ENCODE measurements around the gene SYN1.

Gene SYN1

GRCh38 chrX:47561659-47562151 is 58.0 kb downstream of the SYN1 start:
- Histone ChIP-seq H3K4me1 (ENCODE audit: control insufficient read depth, insufficient read depth, low read length, poor library complexity, severe bottlenecking) (no peaks in the 10 kb centered on the region), H3K4me3 (ENCODE audit: extremely low read depth, insufficient read depth, low read length, poor library complexity, severe bottlenecking) (peak overlapping the region; percentile 51), H3K36me3 (ENCODE audit: control insufficient read depth, insufficient read depth, low read length) (peaks cover 29% of the 10 kb centered on the region), H3K27ac (ENCODE audit: low read depth, low read length, severe bottlenecking) (peak overlapping the region; percentile 16), H3K9me3 (ENCODE audit: control insufficient read depth, low read length) (no peaks in the 10 kb centered on the region)
- 6% methylated on average over 6 of the region's 9 CpGs; no CpG with 5 or more reads in 1 of the 2 experiments for WGBS, 2 experiments (ENCODE audit: insufficient coverage in 2 of 2)

GRCh38 chrX:47560934-47561658 is 58.6 kb downstream of the SYN1 start, which contains the start of gene ARAF:
Gene ARAF (plus strand): TSS chrX:47561205. CDS start chrX:47562968, 1,763 bp downstream.
- H3K4me1 ChIP-seq (ENCODE audit: control insufficient read depth, insufficient read depth, low read length, poor library complexity, severe bottlenecking), result no peaks in the 10 kb centered on the region
- no peaks in the 10 kb centered on the region for H3K9me3 ChIP-seq (ENCODE audit: control insufficient read depth, low read length)
- peak within 1 kb of the TSS; percentile 51 for H3K4me3 ChIP-seq (ENCODE audit: extremely low read depth, insufficient read depth, low read length, poor library complexity, severe bottlenecking)
- H3K27ac ChIP-seq (ENCODE audit: low read depth, low read length, severe bottlenecking), result peak within 1 kb of the TSS; percentile 93
- 0 to 1% methylated on average over 18 to 21 of the region's 59 CpGs for WGBS, 2 experiments (ENCODE audit: insufficient coverage in 2 of 2)
- peaks cover 24% of the 10 kb centered on the region for H3K36me3 ChIP-seq (ENCODE audit: control insufficient read depth, insufficient read depth, low read length)

DNA sequence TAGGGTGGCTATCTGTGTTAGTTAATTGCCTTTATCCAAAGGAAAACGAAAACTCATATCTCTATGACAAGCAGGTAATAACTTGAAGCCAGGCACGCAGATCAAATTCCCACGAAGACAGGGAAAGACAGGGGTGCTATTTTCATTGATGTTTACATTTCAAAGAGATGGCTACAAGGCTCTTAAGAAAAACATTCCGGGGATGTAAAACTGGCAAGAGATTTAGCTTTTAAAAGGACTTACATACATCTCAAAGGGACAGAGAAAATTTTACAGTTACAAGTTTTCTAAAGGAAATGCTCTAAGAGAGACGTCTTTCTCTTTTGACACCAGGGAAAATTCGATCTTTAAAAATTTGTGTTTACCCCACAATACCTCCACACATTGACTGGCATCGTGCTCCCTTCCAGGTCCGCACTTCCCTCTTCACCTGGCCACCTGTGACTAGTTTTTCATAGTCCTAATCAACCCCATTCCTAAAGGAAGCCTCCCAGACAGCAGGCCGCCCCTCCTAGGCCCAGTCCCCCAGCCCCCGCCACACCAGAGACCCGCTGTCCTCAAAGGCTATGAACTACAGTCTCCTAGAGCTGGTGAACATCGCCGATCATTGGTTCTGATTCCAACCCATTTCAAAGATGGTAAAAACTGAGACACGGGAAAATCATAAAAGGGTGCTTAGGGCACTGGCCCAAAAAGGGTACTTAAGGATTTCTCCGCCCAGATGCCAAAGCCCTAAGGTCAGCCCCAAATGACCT is 59.3 kb downstream of the SYN1 start:
- WGBS, 2 experiments (ENCODE audit: insufficient coverage in 2 of 2), result 10% methylated on average over 4 of the region's 15 CpGs; no CpG with 5 or more reads in 1 of the 2 experiments
- Histone ChIP-seq H3K36me3 (ENCODE audit: control insufficient read depth, insufficient read depth, low read length) (peaks cover 23% of the 10 kb centered on the region), H3K27ac (ENCODE audit: low read depth, low read length, severe bottlenecking) (peak overlapping the region; percentile 62), H3K9me3 (ENCODE audit: control insufficient read depth, low read length) (no peaks in the 10 kb centered on the region), H3K4me3 (ENCODE audit: extremely low read depth, insufficient read depth, low read length, poor library complexity, severe bottlenecking) (peak overlapping the region; percentile 51), H3K4me1 (ENCODE audit: control insufficient read depth, insufficient read depth, low read length, poor library complexity, severe bottlenecking) (no peaks in the 10 kb centered on the region)

- H3K36me3 ChIP-seq (ENCODE audit: control insufficient read depth, insufficient read depth, low read length), result peaks cover 6% of the 10 kb centered on the region
- no peak overlapping the region for H3K4me3 ChIP-seq (ENCODE audit: extremely low read depth, insufficient read depth, low read length, poor library complexity, severe bottlenecking)
- no peaks in the 10 kb centered on the region for H3K4me1 ChIP-seq (ENCODE audit: control insufficient read depth, insufficient read depth, low read length, poor library complexity, severe bottlenecking)
- H3K9me3 ChIP-seq (ENCODE audit: control insufficient read depth, low read length), result no peaks in the 10 kb centered on the region
- WGBS, 2 experiments (ENCODE audit: insufficient coverage in 2 of 2), result no CpG with 5 or more reads among the region's 3 CpGs
- H3K27ac ChIP-seq (ENCODE audit: low read depth, low read length, severe bottlenecking), result no peak overlapping the region
These were observed 61.2 kb downstream of the SYN1 start for GRCh38 chrX:47558436-47558835.

DNA sequence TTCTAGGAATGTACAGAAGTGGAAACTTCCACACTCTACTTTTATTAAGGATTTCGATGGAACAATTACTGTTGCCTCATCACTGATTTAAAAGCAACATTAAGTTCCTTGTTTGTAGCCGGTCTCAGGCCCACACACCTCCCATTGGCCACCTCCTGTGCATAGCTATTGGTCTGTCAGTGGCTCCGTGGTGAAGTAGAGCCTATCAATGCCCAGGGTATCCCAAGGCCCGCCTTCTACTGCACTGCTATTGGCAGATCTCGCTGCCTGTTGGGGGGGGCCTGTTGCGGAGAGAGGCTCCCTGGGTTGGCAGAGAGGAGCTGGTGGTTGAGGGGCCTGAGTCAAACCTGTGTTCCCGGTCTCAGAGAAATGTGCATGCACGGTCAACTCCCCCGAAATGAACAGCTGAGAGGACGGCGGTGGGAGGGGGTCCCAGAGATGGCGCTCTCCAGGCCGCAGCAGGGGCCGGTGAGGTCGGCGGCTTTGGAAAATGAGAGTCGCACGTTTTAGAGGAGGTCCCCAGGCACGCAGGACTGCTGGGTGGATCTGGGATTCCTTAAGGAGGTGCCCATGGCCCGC is 63.5 kb downstream of the SYN1 start:
- 0 to 6% methylated on average over 6 to 9 of the region's 20 CpGs for WGBS, 2 experiments (ENCODE audit: insufficient coverage in 2 of 2)
- Histone ChIP-seq H3K4me1 (ENCODE audit: control insufficient read depth, insufficient read depth, low read length, poor library complexity, severe bottlenecking) (no peaks in the 10 kb centered on the region), H3K36me3 (ENCODE audit: control insufficient read depth, insufficient read depth, low read length) (no peaks in the 10 kb centered on the region), H3K27ac (ENCODE audit: low read depth, low read length, severe bottlenecking) (peak overlapping the region; percentile 45), H3K4me3 (ENCODE audit: extremely low read depth, insufficient read depth, low read length, poor library complexity, severe bottlenecking) (peak overlapping the region; percentile 33), H3K9me3 (ENCODE audit: control insufficient read depth, low read length) (no peaks in the 10 kb centered on the region)

DNA sequence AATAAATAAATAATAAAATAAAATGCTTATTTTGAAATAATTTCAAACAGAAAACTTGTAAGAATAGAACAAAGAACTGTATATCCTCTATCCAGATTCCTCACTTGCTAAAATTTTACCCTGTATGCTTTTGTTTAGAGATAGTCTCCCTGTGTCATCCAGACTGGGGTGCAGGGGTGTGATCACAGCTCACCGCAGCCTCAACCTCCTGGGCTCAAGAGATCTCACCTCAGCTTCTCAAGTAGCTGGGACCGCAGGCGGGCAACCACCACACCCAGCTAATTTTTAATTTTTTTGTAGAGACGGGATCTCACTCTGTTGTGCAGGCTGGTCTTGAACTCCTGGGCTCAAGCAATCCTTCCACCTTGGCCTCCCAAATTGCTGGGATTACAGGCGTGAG is 76.2 kb downstream of the SYN1 start:
- 86 to 100% methylated on average over 1 of the region's 5 CpGs for WGBS, 2 experiments (ENCODE audit: insufficient coverage in 2 of 2)
- no peak overlapping the region for H3K4me3 ChIP-seq (ENCODE audit: extremely low read depth, insufficient read depth, low read length, poor library complexity, severe bottlenecking)

DNA sequence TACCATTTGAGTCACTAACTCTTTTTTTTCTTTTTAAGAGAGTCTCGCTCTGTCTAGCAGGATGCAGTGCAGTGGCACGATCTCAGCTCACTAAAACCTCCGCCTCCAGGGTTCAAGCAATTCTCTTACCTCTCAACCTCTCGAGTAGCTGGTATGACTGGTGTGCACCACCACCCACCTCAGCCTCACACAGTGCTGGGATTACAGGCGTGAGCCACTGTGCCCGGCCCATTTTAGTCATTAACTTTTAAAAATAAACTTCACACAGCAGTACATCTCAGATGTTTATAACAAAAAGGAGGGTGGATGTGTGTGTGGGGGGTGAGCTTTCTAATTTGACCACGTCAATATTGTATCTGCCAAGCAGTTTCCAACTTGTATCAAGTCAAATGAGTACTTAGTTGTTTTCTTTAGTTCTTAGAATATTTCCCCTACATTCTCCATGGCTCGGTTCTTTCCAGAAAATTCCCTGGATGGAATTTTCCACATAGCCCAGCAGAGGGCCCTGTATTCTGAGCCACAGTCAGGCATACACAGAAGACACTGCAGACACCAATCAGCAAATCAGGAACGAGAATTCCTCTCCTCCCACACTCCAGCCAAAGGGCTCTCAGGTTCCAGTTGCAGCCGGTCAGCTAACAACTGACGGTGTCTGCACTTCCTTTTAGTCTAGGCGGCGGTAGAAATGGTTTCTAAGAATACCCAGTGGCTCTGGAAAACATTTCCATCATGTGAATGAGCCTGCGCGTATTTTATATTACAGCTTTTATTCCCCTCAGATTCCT is 78.7 kb downstream of the SYN1 start:
- peak overlapping the region; percentile 57 for H3K27ac ChIP-seq (ENCODE audit: low read depth, low read length, severe bottlenecking)
- H3K4me3 ChIP-seq (ENCODE audit: extremely low read depth, insufficient read depth, low read length, poor library complexity, severe bottlenecking), result no peak overlapping the region
- H3K9me3 ChIP-seq (ENCODE audit: control insufficient read depth, low read length), result no peaks in the 10 kb centered on the region
- no peaks in the 10 kb centered on the region for H3K36me3 ChIP-seq (ENCODE audit: control insufficient read depth, insufficient read depth, low read length)
- H3K4me1 ChIP-seq (ENCODE audit: control insufficient read depth, insufficient read depth, low read length, poor library complexity, severe bottlenecking), result no peaks in the 10 kb centered on the region
- WGBS, 2 experiments (ENCODE audit: insufficient coverage in 2 of 2), result 50% methylated on average over 2 of the region's 15 CpGs; no CpG with 5 or more reads in 1 of the 2 experiments

More for the DNA sequence above, 76.2 kb downstream of the SYN1 start:
- no peaks in the 10 kb centered on the region for H3K36me3 ChIP-seq (ENCODE audit: control insufficient read depth, insufficient read depth, low read length)
- H3K4me1 ChIP-seq (ENCODE audit: control insufficient read depth, insufficient read depth, low read length, poor library complexity, severe bottlenecking), result no peaks in the 10 kb centered on the region
- H3K9me3 ChIP-seq (ENCODE audit: control insufficient read depth, low read length), result no peaks in the 10 kb centered on the region
- no peak overlapping the region for H3K27ac ChIP-seq (ENCODE audit: low read depth, low read length, severe bottlenecking)

- Histone ChIP-seq H3K4me3 (ENCODE audit: extremely low read depth, insufficient read depth, low read length, poor library complexity, severe bottlenecking) (no peak overlapping the region), H3K4me1 (ENCODE audit: control insufficient read depth, insufficient read depth, low read length, poor library complexity, severe bottlenecking) (no peaks in the 10 kb centered on the region)
These were observed 79.8 kb downstream of the SYN1 start for GRCh38 chrX:47539860-47540259.

GRCh38 chrX:47530049-47530448 is 89.6 kb downstream of the SYN1 start:
- no peaks in the 10 kb centered on the region for H3K9me3 ChIP-seq (ENCODE audit: control insufficient read depth, low read length)
- no peak overlapping the region for H3K4me3 ChIP-seq (ENCODE audit: extremely low read depth, insufficient read depth, low read length, poor library complexity, severe bottlenecking)
- 97% methylated on average over 5 of the region's 6 CpGs; no CpG with 5 or more reads in 1 of the 2 experiments for WGBS, 2 experiments (ENCODE audit: insufficient coverage in 2 of 2)
- no peak overlapping the region for H3K27ac ChIP-seq (ENCODE audit: low read depth, low read length, severe bottlenecking)
- no peaks in the 10 kb centered on the region for H3K36me3 ChIP-seq (ENCODE audit: control insufficient read depth, insufficient read depth, low read length)
- H3K4me1 ChIP-seq (ENCODE audit: control insufficient read depth, insufficient read depth, low read length, poor library complexity, severe bottlenecking), result no peaks in the 10 kb centered on the region

More at GRCh38 chrX:47539860-47540259, 79.8 kb downstream of the SYN1 start:
- Histone ChIP-seq H3K27ac (ENCODE audit: low read depth, low read length, severe bottlenecking) (no peak overlapping the region), H3K9me3 (ENCODE audit: control insufficient read depth, low read length) (no peaks in the 10 kb centered on the region), H3K36me3 (ENCODE audit: control insufficient read depth, insufficient read depth, low read length) (no peaks in the 10 kb centered on the region)

DNA sequence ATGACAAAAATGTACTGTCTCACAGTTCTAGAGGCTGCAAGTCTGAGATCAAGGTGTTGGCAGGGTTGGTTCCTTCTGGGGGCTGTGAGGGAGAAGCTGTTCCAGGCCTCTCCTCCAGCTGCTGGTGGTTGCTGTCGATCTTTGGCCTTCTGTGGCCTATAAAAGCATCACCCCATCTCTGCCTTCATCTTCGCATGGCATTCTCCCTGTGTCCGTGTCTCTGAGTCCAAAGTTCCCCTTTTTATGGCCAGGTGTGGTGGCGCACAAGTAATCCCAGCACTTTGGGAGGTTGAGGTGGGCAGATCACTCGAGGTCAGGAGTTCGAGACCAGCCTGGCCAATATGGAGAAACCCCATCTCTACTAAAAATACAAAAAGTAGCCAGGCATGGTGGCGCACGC is 90.1 kb downstream of the SYN1 start:
- Histone ChIP-seq H3K36me3 (ENCODE audit: control insufficient read depth, insufficient read depth, low read length) (no peaks in the 10 kb centered on the region), H3K9me3 (ENCODE audit: control insufficient read depth, low read length) (no peaks in the 10 kb centered on the region), H3K4me3 (ENCODE audit: extremely low read depth, insufficient read depth, low read length, poor library complexity, severe bottlenecking) (no peak overlapping the region), H3K4me1 (ENCODE audit: control insufficient read depth, insufficient read depth, low read length, poor library complexity, severe bottlenecking) (no peaks in the 10 kb centered on the region), H3K27ac (ENCODE audit: low read depth, low read length, severe bottlenecking) (no peak overlapping the region)
- WGBS, 2 experiments (ENCODE audit: insufficient coverage in 2 of 2), result no CpG with 5 or more reads among the region's 8 CpGs
